Activated CD4-positive, alpha-beta T cell treated with anti-CD3 and anti-CD28 coated beads for 36 hours (primary cell): ENCODE measurements around the gene VPS16. TPM values are rescaled to one million over a fixed set of nuclear protein-coding genes. Genes with fewer than 3 reads are reported as not detected.

Experiments
- ATAC-seq: fragments of 200-7000 bp; cut with Tn5 transposase; one replicate; pipeline ENCODE4 v1.10.0; 2021; ENCODE audit warnings: mild to moderate bottlenecking, moderate library complexity
- CTCF ChIA-PET: fragments of 350-600 bp; sonication (Branson Sonifier 250); formaldehyde crosslinking; loops from one replicate; lab custom pipeline; 2021; ENCODE audit warnings: antibody characterized with exemption; lab: Charles Lee
- POLR2A ChIA-PET: fragments of 350-600 bp; sonication (Branson Sonifier 250); formaldehyde crosslinking; loops from one replicate; lab custom pipeline; 2021; ENCODE audit warnings: antibody characterized with exemption, inconsistent platforms; lab: Charles Lee
- DNase-seq: peaks from one replicate; pipeline ENCODE4 v3.0.0-alpha.2; 2020
- H3K27ac Mint-ChIP-seq: one replicate; pipeline ENCODE4 v1.8.0; 2021; ENCODE audit warnings: mixed read lengths
- H3K27me3 Mint-ChIP-seq: one replicate; pipeline ENCODE4 v1.8.0; 2021; ENCODE audit warnings: mixed read lengths
- H3K36me3 Mint-ChIP-seq: one replicate; pipeline ENCODE4 v1.8.0; 2021; ENCODE audit warnings: low read depth, mixed read lengths
- H3K4me1 Mint-ChIP-seq: one replicate; pipeline ENCODE4 v1.8.0; 2021; ENCODE audit warnings: mixed read lengths
- H3K4me3 Mint-ChIP-seq: one replicate; pipeline ENCODE4 v1.8.0; 2021; ENCODE audit warnings: mild to moderate bottlenecking, moderate library complexity, mixed read lengths
- H3K9me3 Mint-ChIP-seq: one replicate; pipeline ENCODE4 v1.8.0; 2021; ENCODE audit warnings: low read depth, mixed read lengths
- intact Hi-C, 2 experiments: fragments of 100-400 bp; cut with DNase I in 1 of 2; cut with micrococcal nuclease in 1 of 2; formaldehyde crosslinking; loops; one replicate each; pipeline versions ENCODE4 v1.14.2 to v1.15.1; 2022 to 2024; cut with DNase I, micrococcal nuclease
- total RNA-seq, 2 experiments: library from RNA; stranded (reverse); gene quantifications; one replicate each; pipeline ENCODE4 v1.2.3, GENCODE V29; 2021

Gene VPS16
- total RNA-seq, 2 experiments from 2014 or later: 32.3 to 47.6 TPM

DNA sequence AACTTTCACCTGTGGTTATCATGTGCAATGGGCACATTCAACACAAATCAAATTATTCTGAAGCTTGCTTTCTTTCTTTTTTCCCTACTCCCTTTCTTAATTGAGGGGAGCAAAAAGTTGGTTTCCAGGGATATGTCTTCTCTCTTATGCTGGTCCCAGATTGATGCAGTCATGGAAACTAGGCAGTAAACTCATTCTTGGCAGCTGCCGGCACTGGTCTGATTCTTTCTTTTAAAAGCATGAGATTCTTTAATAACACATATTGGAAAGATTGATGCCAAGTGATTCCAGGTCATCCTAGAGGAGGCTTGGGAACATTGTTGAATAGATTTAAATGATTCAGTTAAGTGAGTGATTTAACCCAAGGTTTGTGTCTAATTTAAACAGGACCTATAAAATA, 61.7 kb downstream of the VPS16 start:
- Mint-ChIP-seq H3K27ac (no peak overlapping the region), H3K36me3 (peaks cover 4% of the 10 kb centered on the region), H3K27me3 (no peaks in the 10 kb centered on the region), H3K4me1 (peaks cover 36% of the 10 kb centered on the region), H3K9me3 (no peaks in the 10 kb centered on the region), H3K4me3 (no peak overlapping the region)
- no peak for ATAC-seq
- ChIA-PET POLR2A (no interaction called here), CTCF (interaction anchor here (0.6 to 2.6 kb wide), 5 partner anchors 12 to 184 kb away, joined by 3 to 6 read pairs (median 3); no protein-coding TSS in a partner anchor)
- intact Hi-C loops: no loop called here
- no peak for DNase-seq

DNA sequence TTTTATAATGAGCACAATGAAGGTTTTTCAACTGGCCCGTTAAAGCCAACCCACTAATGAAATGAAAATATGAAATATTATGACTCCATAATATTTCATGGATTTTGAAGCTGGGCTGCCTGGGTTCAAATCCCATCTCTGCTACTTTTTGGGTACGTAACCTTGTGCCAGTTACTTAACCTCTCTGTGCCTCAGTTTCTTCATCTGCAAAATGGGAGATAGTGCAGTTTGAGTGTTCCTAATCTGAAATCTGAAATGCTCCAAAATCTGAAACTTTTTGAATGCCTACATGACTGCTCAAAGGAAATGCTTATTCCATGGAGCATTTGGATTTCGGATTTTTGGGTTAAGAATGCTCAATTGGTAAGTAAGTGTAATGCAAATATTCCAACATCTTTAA, 62.3 kb downstream of the VPS16 start:
- intact Hi-C loops: no loop called here
- ATAC-seq (no peak), DNase-seq (no peak)
- POLR2A ChIA-PET: no interaction called here
- Mint-ChIP-seq H3K4me3 (no peak overlapping the region), H3K9me3 (no peaks in the 10 kb centered on the region), H3K27me3 (no peaks in the 10 kb centered on the region), H3K4me1 (peaks cover 34% of the 10 kb centered on the region), H3K27ac (no peak overlapping the region), H3K36me3 (peaks cover 4% of the 10 kb centered on the region)
- CTCF ChIA-PET: interaction anchor here (2.6 kb wide), 1 partner anchor 15 kb away, joined by 6 read pairs; no protein-coding TSS in a partner anchor

DNA sequence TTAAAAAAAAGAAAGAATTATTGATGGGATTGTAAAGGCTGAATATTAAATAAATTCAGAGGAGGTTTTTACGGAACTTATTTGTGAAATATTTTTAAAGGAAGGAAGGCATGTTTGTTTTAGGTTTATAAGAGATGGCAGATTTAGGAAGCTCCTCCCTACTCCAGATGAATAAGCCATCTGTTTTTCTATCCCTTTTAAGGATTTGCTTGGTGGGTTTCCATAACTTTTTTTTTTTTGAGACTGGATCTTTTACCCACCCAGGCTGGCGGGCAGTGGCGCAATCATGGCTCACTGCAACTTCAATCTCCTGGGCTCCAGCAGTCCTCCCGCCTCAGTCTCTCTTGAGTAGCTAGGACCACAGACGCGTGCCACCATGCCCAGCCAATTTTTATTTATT, 63.1 kb downstream of the VPS16 start:
- CTCF ChIA-PET: interaction anchor here (0.7 to 1.4 kb wide), 2 partner anchors 9 to 116 kb away, joined by 3 to 5 read pairs; no protein-coding TSS in a partner anchor

DNA sequence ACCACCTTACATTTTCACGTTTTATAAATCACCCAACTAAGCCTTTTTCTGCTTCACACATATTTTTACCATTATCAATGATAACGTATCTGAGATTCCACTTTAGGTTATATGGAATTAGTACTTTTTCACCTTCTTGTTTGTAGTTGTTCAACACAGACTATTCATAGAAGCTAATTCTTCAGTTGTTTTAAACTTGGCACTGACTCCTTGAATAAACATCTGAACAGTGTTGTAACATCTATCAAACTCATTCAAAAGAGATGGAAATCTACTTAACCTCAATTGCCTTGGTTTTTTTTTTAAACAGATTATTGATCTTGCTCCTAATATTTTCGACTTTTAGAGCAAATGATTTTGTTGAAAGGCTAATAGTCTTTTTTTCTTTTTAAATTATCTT, 67.0 kb downstream of the VPS16 start:
- DNase-seq (no peak), ATAC-seq (no peak)
- H3K36me3 Mint-ChIP-seq: peaks cover 2% of the 10 kb centered on the region
- no peaks in the 10 kb centered on the region for H3K27me3 Mint-ChIP-seq
- POLR2A ChIA-PET: no interaction called here
- peaks cover 11% of the 10 kb centered on the region for H3K4me1 Mint-ChIP-seq
- H3K4me3 Mint-ChIP-seq: no peak overlapping the region
- intact Hi-C loops: no loop called here
- CTCF ChIA-PET: interaction anchor here (0.8 to 1.3 kb wide), 2 partner anchors 29 to 94 kb away, joined by 3 read pairs; no protein-coding TSS in a partner anchor
- H3K9me3 Mint-ChIP-seq: no peaks in the 10 kb centered on the region
- no peak overlapping the region for H3K27ac Mint-ChIP-seq

More for the DNA sequence above, 63.1 kb downstream of the VPS16 start:
- Mint-ChIP-seq H3K4me1 (peaks cover 34% of the 10 kb centered on the region), H3K27ac (no peak overlapping the region), H3K36me3 (peaks cover 4% of the 10 kb centered on the region), H3K4me3 (no peak overlapping the region), H3K9me3 (no peaks in the 10 kb centered on the region), H3K27me3 (no peaks in the 10 kb centered on the region)
- intact Hi-C loops: no loop called here
- POLR2A ChIA-PET: no interaction called here
- no peak for DNase-seq
- no peak for ATAC-seq

DNA sequence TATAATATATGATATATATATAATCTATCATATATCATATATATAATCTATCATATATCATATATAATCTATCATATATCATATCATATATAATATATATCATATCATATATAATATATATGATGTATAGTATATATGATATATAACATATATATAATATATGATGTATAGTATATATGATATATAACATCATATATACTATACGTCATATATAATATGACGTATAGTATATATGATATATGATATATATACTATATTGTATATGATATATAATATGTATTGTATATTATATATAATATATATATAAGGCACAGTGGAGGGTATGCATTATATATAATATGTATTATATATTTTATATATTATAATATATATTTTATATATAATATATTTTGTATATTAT, 69.4 kb downstream of the VPS16 start:
- DNase-seq (no peak), ATAC-seq (no peak)
- Mint-ChIP-seq H3K27ac (no peak overlapping the region), H3K4me1 (peaks cover 11% of the 10 kb centered on the region), H3K27me3 (no peaks in the 10 kb centered on the region), H3K4me3 (no peak overlapping the region), H3K9me3 (no peaks in the 10 kb centered on the region), H3K36me3 (peaks cover 2% of the 10 kb centered on the region)
- intact Hi-C loops: loop anchor here (2.0 to 5.0 kb wide), 2 partner anchors 37 to 77 kb away; partner anchors contain the start of gene PTPRA (in 1 of the 2)
- CTCF ChIA-PET: interaction anchor here (0.6 kb wide), 1 partner anchor 62 kb away, joined by 3 read pairs; no protein-coding TSS in a partner anchor
- POLR2A ChIA-PET: interaction anchor here (0.6 kb wide), 1 partner anchor 330 kb away, joined by 3 read pairs; no protein-coding TSS in a partner anchor

DNA sequence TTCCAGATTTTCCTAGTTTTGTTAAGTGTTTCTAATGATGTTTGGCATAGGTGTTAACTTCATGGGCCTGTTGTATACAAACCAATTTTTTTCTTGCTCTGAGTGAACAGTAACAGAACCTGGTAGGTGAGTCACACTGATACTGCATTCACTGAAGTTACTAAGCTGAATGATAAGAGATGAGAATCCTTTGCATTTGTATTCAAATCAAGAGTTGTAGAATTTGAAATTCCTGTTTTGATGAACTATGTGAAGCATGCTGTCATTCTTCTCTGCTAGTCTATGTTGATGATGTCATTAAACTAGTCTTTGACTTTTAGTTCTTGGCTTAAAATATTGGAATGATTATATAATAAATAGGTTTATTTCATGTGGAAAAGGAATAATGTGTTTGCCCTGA, 70.7 kb downstream of the VPS16 start:
- ChIA-PET CTCF (interaction anchor here (0.6 to 2.0 kb wide), 3 partner anchors 12 to 200 kb away, joined by 3 to 5 read pairs (median 3); no protein-coding TSS in a partner anchor), POLR2A (interaction anchor here (0.6 to 1.0 kb wide), 3 partner anchors 10 to 129 kb away, joined by 3 read pairs; no protein-coding TSS in a partner anchor)
- no peaks in the 10 kb centered on the region for H3K27me3 Mint-ChIP-seq
- peak overlapping the region; percentile 55 for H3K27ac Mint-ChIP-seq
- H3K4me1 Mint-ChIP-seq: peaks cover 9% of the 10 kb centered on the region
- H3K4me3 Mint-ChIP-seq: no peak overlapping the region
- intact Hi-C loops: loop anchor here (1.0 to 5.0 kb wide), 6 partner anchors 12 to 100 kb away; partner anchors contain the start of gene PTPRA (in 2 of the 2)
- DNase-seq (no peak), ATAC-seq (peak; percentile 98)
- H3K36me3 Mint-ChIP-seq: peaks cover 3% of the 10 kb centered on the region
- no peaks in the 10 kb centered on the region for H3K9me3 Mint-ChIP-seq

DNA sequence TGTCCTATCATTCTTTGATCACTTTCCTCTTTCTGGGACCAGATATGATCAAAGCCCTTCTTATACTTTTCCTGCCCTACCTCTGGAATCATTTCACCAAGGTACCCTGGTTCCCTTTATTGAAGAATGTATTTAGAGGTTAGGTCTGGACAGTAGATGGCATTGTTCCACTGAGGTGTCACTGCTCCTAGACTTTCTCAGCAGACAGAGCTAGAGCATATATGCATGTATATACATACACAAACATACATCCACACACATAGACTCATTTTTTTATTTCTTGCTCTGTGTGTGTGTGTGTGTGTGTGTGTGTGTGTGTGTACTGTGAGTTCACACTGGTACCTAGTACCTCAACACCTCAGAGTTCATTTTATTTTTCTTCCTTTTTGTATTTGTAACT, 73.6 kb downstream of the VPS16 start:
- Mint-ChIP-seq H3K9me3 (no peaks in the 10 kb centered on the region), H3K27me3 (no peaks in the 10 kb centered on the region), H3K36me3 (peaks cover 7% of the 10 kb centered on the region), H3K27ac (no peak overlapping the region), H3K4me1 (peaks cover 16% of the 10 kb centered on the region), H3K4me3 (no peak overlapping the region)
- CTCF ChIA-PET: interaction anchor here (0.6 to 1.0 kb wide), 5 partner anchors 12 to 305 kb away, joined by 3 to 5 read pairs (median 3); no protein-coding TSS in a partner anchor
- DNase-seq: no peak
- peak; percentile 31 for ATAC-seq
- POLR2A ChIA-PET: no interaction called here
- intact Hi-C loops: loop anchor here (1.0 to 5.0 kb wide), 2 partner anchors 73 to 87 kb away; no protein-coding TSS in a partner anchor

Other genes with a start within 250 kb of the VPS16 start
- gene NOP56, start 188.1 kb upstream of the VPS16 start, total RNA-seq: 100 to 1,000 TPM; 504 to 532 TPM
- 100 to 1,000 TPM in 1 of 2 experiments, 10 to 100 TPM in 1; 92.4 to 115 TPM for gene IDH3B, start 176.5 kb upstream of the VPS16 start, total RNA-seq
- 1 to 10 TPM; 3.7 to 4.3 TPM for gene EBF4, start 148.0 kb upstream of the VPS16 start, total RNA-seq
- gene CPXM1, start 40.1 kb upstream of the VPS16 start, total RNA-seq: 1 to 10 TPM; 2.7 to 2.9 TPM
- gene C20orf141, start 25.8 kb upstream of the VPS16 start, total RNA-seq: not detected
- gene TMEM239, start 24.4 kb upstream of the VPS16 start, total RNA-seq: not detected
- 10 to 100 TPM; 29.4 to 35.3 TPM for gene PCED1A, start 90 bp upstream of the VPS16 start, total RNA-seq
- 10 to 100 TPM; 58.5 to 86.3 TPM for gene PTPRA, start 32.7 kb downstream of the VPS16 start, total RNA-seq
- gene GNRH2, start 202.9 kb downstream of the VPS16 start, total RNA-seq: 1 to 10 TPM; 8.0 to 8.3 TPM
- gene MRPS26, start 205.3 kb downstream of the VPS16 start, total RNA-seq: 100 to 1,000 TPM; 107 to 153 TPM
- under 1 TPM in 1 of 2 experiments, not detected in 1; 0.40 TPM for gene OXT, start 230.9 kb downstream of the VPS16 start, total RNA-seq
- gene AVP, start 244.0 kb downstream of the VPS16 start, total RNA-seq: not detected